Measurements from ENCODE around the gene TRAP1.

DNA sequence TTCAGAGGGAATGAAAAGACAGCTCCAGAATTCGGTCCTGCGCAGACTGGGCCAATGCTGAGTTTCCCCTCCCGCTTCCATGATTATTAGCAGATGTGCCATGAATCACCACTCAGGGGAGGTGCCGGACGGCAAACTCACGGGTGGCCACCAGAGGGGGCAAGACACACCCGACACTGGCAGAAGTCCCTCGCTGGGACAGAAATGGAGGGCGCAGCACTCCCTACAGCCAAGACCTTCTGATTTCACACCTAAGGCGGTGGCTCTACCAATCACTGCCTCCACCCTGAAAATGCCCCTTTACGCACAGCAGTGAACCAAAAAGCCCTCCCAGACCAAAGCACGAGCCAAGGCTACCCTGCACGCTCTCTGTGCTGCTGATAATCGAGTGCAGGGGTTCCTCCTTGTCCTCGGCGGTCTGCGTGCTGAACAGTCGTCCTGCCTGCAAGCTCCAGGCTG lies 26.8 kb downstream of the TRAP1 start:
- TF ChIP-seq POLR2A (IDR thresholded peaks at IDR 0.05; ENCODE audit: low read length) (no peak), GATA1 (IDR thresholded peaks at IDR 0.05; ENCODE audit: low read depth, low read length) (no peak)

Data from erythroblast (primary cell).